HG03066 (cell line): ENCODE data around the gene HMCN2.

Source experiments
- ATAC-seq: cut with Tn5 transposase; IDR thresholded peaks from one replicate; pipeline ENCODE4 v1.9.1; 2021; ENCODE audit warnings: low read depth; ENCODE audit not compliant: unreplicated experiment

Gene HMCN2

GRCh38 chr9:130341839-130342713 is 76.5 kb downstream of the HMCN2 start:
- no peak for ATAC-seq

- no peak for ATAC-seq
These were observed 77.1 kb downstream of the HMCN2 start for GRCh38 chr9:130342714-130343085.

GRCh38 chr9:130343445-130343918 is 77.9 kb downstream of the HMCN2 start:
- no peak for ATAC-seq

- ATAC-seq = no peak
These were observed 78.8 kb downstream of the HMCN2 start for GRCh38 chr9:130344366-130344765.

- no peak for ATAC-seq
These were observed 79.7 kb downstream of the HMCN2 start for GRCh38 chr9:130345009-130345896.

GRCh38 chr9:130345897-130346385 is 80.4 kb downstream of the HMCN2 start:
- ATAC-seq = no peak

- no peak for ATAC-seq
These were observed 80.9 kb downstream of the HMCN2 start for GRCh38 chr9:130346431-130346830.

GRCh38 chr9:130347036-130347435 is 81.5 kb downstream of the HMCN2 start:
- no peak for ATAC-seq

GRCh38 chr9:130347931-130348330 is 82.4 kb downstream of the HMCN2 start:
- no peak for ATAC-seq

- ATAC-seq = no peak
These were observed 82.8 kb downstream of the HMCN2 start for GRCh38 chr9:130348341-130348740.

- no peak for ATAC-seq
These were observed 83.3 kb downstream of the HMCN2 start for GRCh38 chr9:130348881-130349280.

GRCh38 chr9:130349398-130349797 is 83.8 kb downstream of the HMCN2 start:
- no peak for ATAC-seq

- no peak for ATAC-seq
These were observed 85.8 kb downstream of the HMCN2 start for GRCh38 chr9:130351343-130351742.

GRCh38 chr9:130352081-130352480 is 86.5 kb downstream of the HMCN2 start:
- no peak for ATAC-seq

- no peak for ATAC-seq
These were observed 87.2 kb downstream of the HMCN2 start for GRCh38 chr9:130352586-130353285.

- no peak for ATAC-seq
These were observed 88.8 kb downstream of the HMCN2 start for GRCh38 chr9:130354378-130354777.

GRCh38 chr9:130354806-130355205 is 89.2 kb downstream of the HMCN2 start:
- no peak for ATAC-seq

- no peak for ATAC-seq
These were observed 90.5 kb downstream of the HMCN2 start for GRCh38 chr9:130356033-130356432.

GRCh38 chr9:130356877-130357584 is 91.5 kb downstream of the HMCN2 start:
- ATAC-seq = no peak

- ATAC-seq = no peak
These were observed 93.4 kb downstream of the HMCN2 start for GRCh38 chr9:130358928-130359327.
